ENCODE measurements around the gene SMARCA2. TPM values are rescaled to one million over a fixed set of nuclear protein-coding genes. Genes with fewer than 3 reads are reported as not detected.
A peak's percentile ranks its signal among the peaks of the same experiment; 100 is the strongest.

The SMARCA2 gene
- total RNA-seq (100 to 1,000 TPM; 244 to 296 TPM), total RNA-seq (272 to 459 reads per million in 2 donors)

GRCh38 chr9:2014696-2015580 lies at the start of gene SMARCA2:
TSS of gene SMARCA2 (plus strand) at chr9:2015347. CDS start at chr9:2029023, 13,676 bp downstream.
- DNase-seq, result peak; percentile 96 to 98 (median 96)
- H3K27ac Mint-ChIP-seq, result peak within 1 kb of the TSS; percentile 94
- ATAC-seq, result peak; percentile 85
- peaks cover 5% of the 10 kb centered on the region for H3K27me3 Mint-ChIP-seq
- H3K9me3 ChIP-seq (ENCODE audit: control insufficient read depth, low read length, poor library complexity, severe bottlenecking), result no peaks in the 10 kb centered on the region
- H3K4me1 Mint-ChIP-seq, result peaks cover 27% of the 10 kb centered on the region
- peak within 1 kb of the TSS; percentile 95 for H3K4me3 Mint-ChIP-seq
- peaks cover 8% of the 10 kb centered on the region for H3K36me3 Mint-ChIP-seq (ENCODE audit: low read depth)

GRCh38 chr9:1966725-1967366 lies 48.3 kb upstream of the SMARCA2 start:
- no peak overlapping the region for H3K4me3 Mint-ChIP-seq
- H3K27me3 Mint-ChIP-seq, result peaks cover 23% of the 10 kb centered on the region
- no peaks in the 10 kb centered on the region for H3K36me3 Mint-ChIP-seq (ENCODE audit: low read depth)
- ATAC-seq (no peak), DNase-seq (no peak)
- no peaks in the 10 kb centered on the region for H3K4me1 Mint-ChIP-seq
- no peaks in the 10 kb centered on the region for H3K9me3 ChIP-seq (ENCODE audit: control insufficient read depth, low read length, poor library complexity, severe bottlenecking)
- no peak overlapping the region for H3K27ac Mint-ChIP-seq

GRCh38 chr9:1969160-1969559 lies 46.0 kb upstream of the SMARCA2 start:
- ATAC-seq (no peak), DNase-seq (no peak)
- peaks cover 19% of the 10 kb centered on the region for H3K27me3 Mint-ChIP-seq
- no peak overlapping the region for H3K27ac Mint-ChIP-seq
- no peaks in the 10 kb centered on the region for H3K36me3 Mint-ChIP-seq (ENCODE audit: low read depth)
- H3K4me3 Mint-ChIP-seq, result no peak overlapping the region
- no peaks in the 10 kb centered on the region for H3K4me1 Mint-ChIP-seq
- no peaks in the 10 kb centered on the region for H3K9me3 ChIP-seq (ENCODE audit: control insufficient read depth, low read length, poor library complexity, severe bottlenecking)

- Mint-ChIP-seq H3K4me1 (no peaks in the 10 kb centered on the region), H3K36me3 (ENCODE audit: low read depth) (no peaks in the 10 kb centered on the region), H3K27me3 (peaks cover 19% of the 10 kb centered on the region), H3K27ac (no peak overlapping the region), H3K4me3 (no peak overlapping the region)
- ATAC-seq (no peak), DNase-seq (no peak)
- no peaks in the 10 kb centered on the region for H3K9me3 ChIP-seq (ENCODE audit: control insufficient read depth, low read length, poor library complexity, severe bottlenecking)
Observed at GRCh38 chr9:1969898-1970297, 45.2 kb upstream of the SMARCA2 start.

- H3K36me3 Mint-ChIP-seq (ENCODE audit: low read depth), result no peaks in the 10 kb centered on the region
- no peaks in the 10 kb centered on the region for H3K4me1 Mint-ChIP-seq
- no peak for ATAC-seq
Observed at GRCh38 chr9:1972672-1973071, 42.5 kb upstream of the SMARCA2 start.

GRCh38 chr9:1977026-1977425 lies 38.1 kb upstream of the SMARCA2 start:
- H3K9me3 ChIP-seq (ENCODE audit: control insufficient read depth, low read length, poor library complexity, severe bottlenecking), result no peaks in the 10 kb centered on the region
- H3K27ac Mint-ChIP-seq, result no peak overlapping the region
- DNase-seq, result no peak
- H3K36me3 Mint-ChIP-seq (ENCODE audit: low read depth), result no peaks in the 10 kb centered on the region
- H3K4me1 Mint-ChIP-seq, result no peaks in the 10 kb centered on the region
- H3K4me3 Mint-ChIP-seq, result no peak overlapping the region
- peaks cover 14% of the 10 kb centered on the region for H3K27me3 Mint-ChIP-seq
- ATAC-seq, result no peak

More at GRCh38 chr9:1972672-1973071, 42.5 kb upstream of the SMARCA2 start:
- Mint-ChIP-seq H3K27me3 (peaks cover 18% of the 10 kb centered on the region), H3K27ac (no peak overlapping the region), H3K4me3 (no peak overlapping the region)
- H3K9me3 ChIP-seq (ENCODE audit: control insufficient read depth, low read length, poor library complexity, severe bottlenecking), result no peaks in the 10 kb centered on the region
- DNase-seq, result no peak

- no peak overlapping the region for H3K4me3 Mint-ChIP-seq
- H3K27me3 Mint-ChIP-seq, result peaks cover 14% of the 10 kb centered on the region
- no peaks in the 10 kb centered on the region for H3K36me3 Mint-ChIP-seq (ENCODE audit: low read depth)
- DNase-seq, result no peak
- no peaks in the 10 kb centered on the region for H3K4me1 Mint-ChIP-seq
- no peak overlapping the region for H3K27ac Mint-ChIP-seq
- H3K9me3 ChIP-seq (ENCODE audit: control insufficient read depth, low read length, poor library complexity, severe bottlenecking), result no peaks in the 10 kb centered on the region
- no peak for ATAC-seq
Observed at GRCh38 chr9:1978941-1979340, 36.2 kb upstream of the SMARCA2 start.

- Mint-ChIP-seq H3K27me3 (peaks cover 9% of the 10 kb centered on the region), H3K27ac (no peak overlapping the region), H3K4me3 (no peak overlapping the region), H3K4me1 (no peaks in the 10 kb centered on the region), H3K36me3 (ENCODE audit: low read depth) (no peaks in the 10 kb centered on the region)
- no peaks in the 10 kb centered on the region for H3K9me3 ChIP-seq (ENCODE audit: control insufficient read depth, low read length, poor library complexity, severe bottlenecking)
- DNase-seq, result no peak
- no peak for ATAC-seq
Observed at GRCh38 chr9:1979741-1980367, 35.3 kb upstream of the SMARCA2 start.

GRCh38 chr9:1980387-1980786 lies 34.8 kb upstream of the SMARCA2 start:
- Mint-ChIP-seq H3K36me3 (ENCODE audit: low read depth) (no peaks in the 10 kb centered on the region), H3K27me3 (peaks cover 4% of the 10 kb centered on the region), H3K4me1 (no peaks in the 10 kb centered on the region), H3K4me3 (no peak overlapping the region), H3K27ac (no peak overlapping the region)
- no peak for ATAC-seq
- DNase-seq, result no peak
- H3K9me3 ChIP-seq (ENCODE audit: control insufficient read depth, low read length, poor library complexity, severe bottlenecking), result no peaks in the 10 kb centered on the region

- no peaks in the 10 kb centered on the region for H3K9me3 ChIP-seq (ENCODE audit: control insufficient read depth, low read length, poor library complexity, severe bottlenecking)
- H3K4me1 Mint-ChIP-seq, result no peaks in the 10 kb centered on the region
- no peaks in the 10 kb centered on the region for H3K36me3 Mint-ChIP-seq (ENCODE audit: low read depth)
- no peak overlapping the region for H3K27ac Mint-ChIP-seq
- no peak overlapping the region for H3K4me3 Mint-ChIP-seq
- peaks cover 12% of the 10 kb centered on the region for H3K27me3 Mint-ChIP-seq
- ATAC-seq (no peak), DNase-seq (no peak)
Observed at GRCh38 chr9:1982074-1982473, 33.1 kb upstream of the SMARCA2 start.

GRCh38 chr9:1986341-1986740 lies 28.8 kb upstream of the SMARCA2 start:
- H3K36me3 Mint-ChIP-seq (ENCODE audit: low read depth), result no peaks in the 10 kb centered on the region
- H3K9me3 ChIP-seq (ENCODE audit: control insufficient read depth, low read length, poor library complexity, severe bottlenecking), result no peaks in the 10 kb centered on the region
- no peak for ATAC-seq
- no peak overlapping the region for H3K4me3 Mint-ChIP-seq
- no peaks in the 10 kb centered on the region for H3K4me1 Mint-ChIP-seq
- H3K27ac Mint-ChIP-seq, result no peak overlapping the region
- DNase-seq, result no peak
- peaks cover 8% of the 10 kb centered on the region for H3K27me3 Mint-ChIP-seq

GRCh38 chr9:1989500-1989899 lies 25.6 kb upstream of the SMARCA2 start:
- H3K4me3 Mint-ChIP-seq, result no peak overlapping the region
- H3K4me1 Mint-ChIP-seq, result no peaks in the 10 kb centered on the region
- ATAC-seq (no peak), DNase-seq (no peak)
- H3K36me3 Mint-ChIP-seq (ENCODE audit: low read depth), result no peaks in the 10 kb centered on the region
- no peak overlapping the region for H3K27ac Mint-ChIP-seq
- H3K27me3 Mint-ChIP-seq, result peaks cover 8% of the 10 kb centered on the region
- H3K9me3 ChIP-seq (ENCODE audit: control insufficient read depth, low read length, poor library complexity, severe bottlenecking), result no peaks in the 10 kb centered on the region

GRCh38 chr9:1994180-1994579 lies 21.0 kb upstream of the SMARCA2 start:
- Mint-ChIP-seq H3K4me1 (no peaks in the 10 kb centered on the region), H3K36me3 (ENCODE audit: low read depth) (no peaks in the 10 kb centered on the region)
- ATAC-seq, result no peak

More at GRCh38 chr9:1994180-1994579, 21.0 kb upstream of the SMARCA2 start:
- Mint-ChIP-seq H3K27ac (no peak overlapping the region), H3K27me3 (peaks cover 15% of the 10 kb centered on the region), H3K4me3 (no peak overlapping the region)
- no peaks in the 10 kb centered on the region for H3K9me3 ChIP-seq (ENCODE audit: control insufficient read depth, low read length, poor library complexity, severe bottlenecking)
- DNase-seq, result no peak

All from T-helper 17 cell (primary cell).